CD4-positive, CD25-positive, alpha-beta regulatory T cell (primary cell): ENCODE results near the gene STRA8. TPM values are rescaled to one million over a fixed set of nuclear protein-coding genes. Genes with fewer than 3 reads are reported as not detected.

Experiments
- ATAC-seq, 2 donors: fragments of 150-1000 bp; cut with Tn5 transposase; one replicate each; pipeline ENCODE4 v1.10.0; 2021; ENCODE audit warnings: low read depth in 2 of 2, moderate number of reproducible peaks in 2 of 2, moderate library complexity in 1 of 2
- DNase-seq, 3 donors: peaks; one replicate each; pipeline versions ENCODE4 v3.0.0 to v3.0.0-alpha.2; 2012 to 2022; ENCODE audit warnings: mixed read lengths in 1 of 3
- H3K27ac ChIP-seq: one replicate; pipeline ENCODE4 v1.7.0; 2013; ENCODE audit warnings: mild to moderate bottlenecking, low read length; ENCODE audit not compliant: insufficient read depth, poor library complexity, severe bottlenecking
- H3K27me3 ChIP-seq: one replicate; pipeline ENCODE4 v1.7.0; 2013; ENCODE audit warnings: low read length; ENCODE audit not compliant: control insufficient read depth, insufficient read depth
- H3K36me3 ChIP-seq: one replicate; pipeline ENCODE4 v1.7.0; 2013; ENCODE audit warnings: mild to moderate bottlenecking, low read length, moderate library complexity; ENCODE audit not compliant: control insufficient read depth, insufficient read depth
- H3K4me1 ChIP-seq: 2 replicates; pipeline ENCODE4 v1.7.0; 2013; ENCODE audit warnings: mild to moderate bottlenecking, low read length; ENCODE audit not compliant: insufficient read depth, control insufficient read depth, poor library complexity, severe bottlenecking
- H3K4me3 ChIP-seq: one replicate; pipeline ENCODE4 v1.7.0; 2013; ENCODE audit warnings: low read depth, mild to moderate bottlenecking, low read length, moderate library complexity
- H3K9me3 ChIP-seq, 2 experiments: 1 replicate in 1 of 2; 2 replicates in 1 of 2; pipeline ENCODE4 v1.7.0; 2013; ENCODE audit warnings: low read length in 2 of 2, mild to moderate bottlenecking in 1 of 2, moderate library complexity in 1 of 2; ENCODE audit not compliant: control insufficient read depth in 2 of 2
- H3K27ac Mint-ChIP-seq, 3 donors: one replicate each; pipeline ENCODE4 v1.8.0; 2020 to 2022; ENCODE audit warnings: mild to moderate bottlenecking in 3 of 3, mixed read lengths in 3 of 3, moderate library complexity in 2 of 3
- H3K27me3 Mint-ChIP-seq: one replicate; pipeline ENCODE4 v1.8.0; 2022; ENCODE audit warnings: mild to moderate bottlenecking, mixed read lengths
- H3K36me3 Mint-ChIP-seq: one replicate; pipeline ENCODE4 v1.8.0; 2020; ENCODE audit warnings: mixed read lengths
- H3K4me1 Mint-ChIP-seq, 4 donors: one replicate each; pipeline ENCODE4 v1.8.0; 2020 to 2022; ENCODE audit warnings: mixed read lengths in 4 of 4, mild to moderate bottlenecking in 1 of 4
- H3K4me3 Mint-ChIP-seq, 4 donors: one replicate each; pipeline ENCODE4 v1.8.0; 2020 to 2022; ENCODE audit warnings: mild to moderate bottlenecking in 4 of 4, mixed read lengths in 4 of 4, moderate library complexity in 3 of 4
- H3K9me3 Mint-ChIP-seq, 7 donors: one replicate each; pipeline ENCODE4 v1.8.0; 2020 to 2022; ENCODE audit warnings: mixed read lengths in 7 of 7, mild to moderate bottlenecking in 3 of 7, moderate library complexity in 2 of 7
- polyA plus RNA-seq, 4 donors: library from polyadenylated mRNA; unstranded; fragments of 300-500 nt; fragmentation: Illumina TruSeq; gene quantifications; one replicate each; pipeline ENCODE4 v1.2.3, GENCODE V29; 2021
- total RNA-seq: library from RNA; stranded (reverse); gene quantifications from one replicate; pipeline ENCODE4 v1.2.3, GENCODE V29; 2022

The STRA8 gene
- total and polyA plus RNA-seq, 5 donors from 2014 or later = not detected

- Mint-ChIP-seq H3K27ac (peak overlapping the region in 1 of 3 donors; percentile 37), H3K9me3 (no peaks in the 10 kb centered on the region), H3K27me3 (no peaks in the 10 kb centered on the region), H3K36me3 (peaks cover 23% of the 10 kb centered on the region), H3K4me3 (peak overlapping the region in 3 of 4 donors; percentile 26 to 94 (median 73)), H3K4me1 (peaks cover 29 to 67% (median 39%) of the 10 kb centered on the region in 4 donors)
- Histone ChIP-seq H3K27me3 (no peaks in the 10 kb centered on the region), H3K27ac (no peak overlapping the region), H3K4me3 (no peak overlapping the region), H3K9me3 (no peaks in the 10 kb centered on the region), H3K36me3 (peaks cover 25% of the 10 kb centered on the region), H3K4me1 (peaks cover 16% of the 10 kb centered on the region)
- ATAC-seq = no peak
- DNase-seq = no peak
Measured at GRCh38 chr7:135206941-135207391, 26.7 kb upstream of the STRA8 start.

GRCh38 chr7:135207406-135208101 lies 26.1 kb upstream of the STRA8 start:
- Histone ChIP-seq H3K27me3 (no peaks in the 10 kb centered on the region), H3K9me3 (no peaks in the 10 kb centered on the region), H3K36me3 (peaks cover 24% of the 10 kb centered on the region), H3K4me1 (peaks cover 16% of the 10 kb centered on the region), H3K27ac (no peak overlapping the region), H3K4me3 (no peak overlapping the region)
- ATAC-seq = no peak
- peaks cover 19% of the 10 kb centered on the region for H3K36me3 Mint-ChIP-seq
- no peak for DNase-seq
- H3K27ac Mint-ChIP-seq = peak overlapping the region in 2 of 3 donors; percentile 24 to 37
- no peaks in the 10 kb centered on the region for H3K9me3 Mint-ChIP-seq
- H3K27me3 Mint-ChIP-seq = no peaks in the 10 kb centered on the region
- peak overlapping the region; percentile 26 to 94 (median 52) for H3K4me3 Mint-ChIP-seq
- peaks cover 26 to 62% (median 38%) of the 10 kb centered on the region in 4 donors for H3K4me1 Mint-ChIP-seq

- H3K4me1 Mint-ChIP-seq = peaks cover 26 to 57% (median 36%) of the 10 kb centered on the region in 4 donors
- Histone ChIP-seq H3K9me3 (no peaks in the 10 kb centered on the region), H3K27ac (no peak overlapping the region), H3K4me3 (no peak overlapping the region), H3K36me3 (peaks cover 21% of the 10 kb centered on the region), H3K4me1 (peaks cover 14% of the 10 kb centered on the region), H3K27me3 (no peaks in the 10 kb centered on the region)
- peak overlapping the region in 1 of 3 donors; percentile 24 for H3K27ac Mint-ChIP-seq
- H3K4me3 Mint-ChIP-seq = peak overlapping the region in 3 of 4 donors; percentile 16 to 94 (median 53)
- DNase-seq (no peak), ATAC-seq (no peak)
- H3K27me3 Mint-ChIP-seq = no peaks in the 10 kb centered on the region
- H3K36me3 Mint-ChIP-seq = peaks cover 19% of the 10 kb centered on the region
- H3K9me3 Mint-ChIP-seq = no peaks in the 10 kb centered on the region
Measured at GRCh38 chr7:135208102-135208793, 25.4 kb upstream of the STRA8 start.

GRCh38 chr7:135209225-135209834 lies 24.3 kb upstream of the STRA8 start:
- Histone ChIP-seq H3K27ac (no peak overlapping the region), H3K9me3 (no peaks in the 10 kb centered on the region), H3K36me3 (peaks cover 14% of the 10 kb centered on the region), H3K4me1 (peaks cover 14% of the 10 kb centered on the region), H3K4me3 (no peak overlapping the region), H3K27me3 (no peaks in the 10 kb centered on the region)
- peaks cover 5% of the 10 kb centered on the region for H3K27me3 Mint-ChIP-seq
- peak overlapping the region in 3 of 4 donors; percentile 43 to 96 (median 94) for H3K4me3 Mint-ChIP-seq
- H3K36me3 Mint-ChIP-seq = peaks cover 10% of the 10 kb centered on the region
- DNase-seq (no peak), ATAC-seq (no peak)
- H3K4me1 Mint-ChIP-seq = peaks cover 22 to 51% (median 33%) of the 10 kb centered on the region in 4 donors
- no peak overlapping the region for H3K27ac Mint-ChIP-seq
- H3K9me3 Mint-ChIP-seq = no peaks in the 10 kb centered on the region

- DNase-seq = peak in 1 of 3 donors; percentile 50
- Mint-ChIP-seq H3K4me1 (peaks cover 22 to 48% (median 30%) of the 10 kb centered on the region in 4 donors), H3K9me3 (peaks cover 0 to 2% (median 0%) of the 10 kb centered on the region in 7 donors), H3K36me3 (peaks cover 5% of the 10 kb centered on the region), H3K27me3 (peaks cover 6% of the 10 kb centered on the region), H3K4me3 (peak overlapping the region; percentile 94 to 98 (median 96)), H3K27ac (peak overlapping the region in 2 of 3 donors; percentile 96)
- no peaks in the 10 kb centered on the region for H3K27me3 ChIP-seq
- peaks cover 14% of the 10 kb centered on the region for H3K4me1 ChIP-seq
- no peaks in the 10 kb centered on the region for H3K9me3 ChIP-seq
- ATAC-seq = peak in 1 of 2 donors; percentile 0
- H3K4me3 ChIP-seq = peak overlapping the region; percentile 94
- H3K36me3 ChIP-seq = peaks cover 3% of the 10 kb centered on the region
- H3K27ac ChIP-seq = peak overlapping the region; percentile 80
Measured at GRCh38 chr7:135210888-135211178, 22.8 kb upstream of the STRA8 start.

GRCh38 chr7:135211179-135211945 lies 22.3 kb upstream of the STRA8 start, which contains the start of gene WDR91:
TSS of gene WDR91 (minus strand) at chr7:135211526. CDS start at chr7:135211502, 24 bp downstream.
- Histone ChIP-seq H3K4me3 (peak within 1 kb of the TSS; percentile 94), H3K27ac (peak within 1 kb of the TSS; percentile 80), H3K27me3 (no peaks in the 10 kb centered on the region), H3K9me3 (no peaks in the 10 kb centered on the region), H3K4me1 (peaks cover 14% of the 10 kb centered on the region), H3K36me3 (no peaks in the 10 kb centered on the region)
- Mint-ChIP-seq H3K4me1 (peaks cover 18 to 45% (median 29%) of the 10 kb centered on the region in 4 donors), H3K36me3 (peaks cover 5% of the 10 kb centered on the region), H3K27ac (peak within 1 kb of the TSS; percentile 95 to 96 (median 96)), H3K9me3 (peaks cover 0 to 2% (median 0%) of the 10 kb centered on the region in 7 donors), H3K4me3 (peak within 1 kb of the TSS; percentile 94 to 98 (median 96)), H3K27me3 (peaks cover 6% of the 10 kb centered on the region)
- DNase-seq (peak; percentile 88 to 95 (median 94)), ATAC-seq (peak; percentile 93)
